ENCODE measurements around the gene RASAL2. TPM values are rescaled to one million over a fixed set of nuclear protein-coding genes. Genes with fewer than 3 reads are reported as not detected.

RASAL2 gene
- total RNA-seq, 1 donor from 2014 or later, result 7.7 TPM

GRCh38 chr1:178284058-178284457 is 190.2 kb downstream of the RASAL2 start:
- TF ChIP-seq, protein P1, sequence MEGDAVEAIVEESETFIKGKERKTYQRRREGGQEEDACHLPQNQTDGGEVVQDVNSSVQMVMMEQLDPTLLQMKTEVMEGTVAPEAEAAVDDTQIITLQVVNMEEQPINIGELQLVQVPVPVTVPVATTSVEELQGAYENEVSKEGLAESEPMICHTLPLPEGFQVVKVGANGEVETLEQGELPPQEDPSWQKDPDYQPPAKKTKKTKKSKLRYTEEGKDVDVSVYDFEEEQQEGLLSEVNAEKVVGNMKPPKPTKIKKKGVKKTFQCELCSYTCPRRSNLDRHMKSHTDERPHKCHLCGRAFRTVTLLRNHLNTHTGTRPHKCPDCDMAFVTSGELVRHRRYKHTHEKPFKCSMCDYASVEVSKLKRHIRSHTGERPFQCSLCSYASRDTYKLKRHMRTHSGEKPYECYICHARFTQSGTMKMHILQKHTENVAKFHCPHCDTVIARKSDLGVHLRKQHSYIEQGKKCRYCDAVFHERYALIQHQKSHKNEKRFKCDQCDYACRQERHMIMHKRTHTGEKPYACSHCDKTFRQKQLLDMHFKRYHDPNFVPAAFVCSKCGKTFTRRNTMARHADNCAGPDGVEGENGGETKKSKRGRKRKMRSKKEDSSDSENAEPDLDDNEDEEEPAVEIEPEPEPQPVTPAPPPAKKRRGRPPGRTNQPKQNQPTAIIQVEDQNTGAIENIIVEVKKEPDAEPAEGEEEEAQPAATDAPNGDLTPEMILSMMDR (conservative IDR thresholded peaks at IDR 0.05; ENCODE audit: low read depth, low read length), result peak; percentile 15
- no peak overlapping the region for H3K4me3 ChIP-seq (ENCODE audit: low read depth, low read length)
- no peak for DNase-seq (ENCODE audit: low read depth)

- DNase-seq (ENCODE audit: low read depth), result no peak
- H3K4me3 ChIP-seq (ENCODE audit: low read depth, low read length), result no peak overlapping the region
- TF ChIP-seq, protein P1 (conservative IDR thresholded peaks at IDR 0.05; ENCODE audit: low read depth, low read length), result no peak
These were observed 197.3 kb downstream of the RASAL2 start for GRCh38 chr1:178291166-178291565.

GRCh38 chr1:178294654-178295053 is 200.8 kb downstream of the RASAL2 start:
- DNase-seq (ENCODE audit: low read depth), result no peak
- H3K4me3 ChIP-seq (ENCODE audit: low read depth, low read length), result no peak overlapping the region
- TF ChIP-seq, protein P1 (conservative IDR thresholded peaks at IDR 0.05; ENCODE audit: low read depth, low read length), result no peak

DNA sequence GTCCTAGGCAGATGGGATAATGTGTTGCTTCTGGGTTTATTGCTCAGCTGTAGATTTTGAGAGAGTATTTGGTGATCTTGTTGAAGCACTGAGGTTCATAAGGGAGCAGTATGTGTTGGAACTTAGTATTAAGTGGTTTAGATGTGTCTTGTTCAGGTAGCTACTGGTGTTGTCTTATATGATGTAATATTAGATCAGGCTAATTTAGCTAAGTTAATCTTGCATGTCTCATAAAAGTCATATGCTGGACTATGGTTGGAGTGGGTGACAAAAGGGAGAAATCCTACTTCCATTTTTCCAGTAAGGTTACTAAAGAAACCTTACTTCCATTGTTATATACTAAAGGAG is 206.4 kb downstream of the RASAL2 start:
- no peak overlapping the region for H3K4me3 ChIP-seq (ENCODE audit: low read depth, low read length)
- DNase-seq (ENCODE audit: low read depth), result no peak
- TF ChIP-seq, protein P1 (conservative IDR thresholded peaks at IDR 0.05; ENCODE audit: low read depth, low read length), result no peak

DNA sequence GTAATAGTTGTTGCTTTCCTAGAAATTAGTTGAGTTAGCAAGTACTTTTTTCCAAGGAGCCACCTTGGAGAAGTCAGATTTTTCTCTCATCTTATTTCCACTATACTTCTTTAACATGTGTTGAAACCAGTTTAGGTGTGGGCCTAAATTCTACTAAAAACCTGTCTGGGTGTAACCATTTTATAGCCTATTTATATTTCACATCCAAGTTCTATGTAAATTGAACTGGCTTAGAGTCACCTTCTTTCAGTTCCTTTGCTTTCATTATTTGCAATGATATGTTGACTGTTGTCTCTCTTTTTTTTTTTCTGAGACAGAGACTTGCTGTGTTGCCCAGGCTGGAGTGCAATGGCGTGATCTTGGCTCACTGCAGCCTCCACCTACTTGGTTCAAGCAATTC is 207.2 kb downstream of the RASAL2 start:
- DNase-seq (ENCODE audit: low read depth), result no peak
- TF ChIP-seq, protein P1 (conservative IDR thresholded peaks at IDR 0.05; ENCODE audit: low read depth, low read length), result no peak
- H3K4me3 ChIP-seq (ENCODE audit: low read depth, low read length), result no peak overlapping the region

- no peak overlapping the region for H3K4me3 ChIP-seq (ENCODE audit: low read depth, low read length)
- TF ChIP-seq, protein P1 (conservative IDR thresholded peaks at IDR 0.05; ENCODE audit: low read depth, low read length), result no peak
- no peak for DNase-seq (ENCODE audit: low read depth)
These were observed 213.4 kb downstream of the RASAL2 start for GRCh38 chr1:178307264-178307663.

DNA sequence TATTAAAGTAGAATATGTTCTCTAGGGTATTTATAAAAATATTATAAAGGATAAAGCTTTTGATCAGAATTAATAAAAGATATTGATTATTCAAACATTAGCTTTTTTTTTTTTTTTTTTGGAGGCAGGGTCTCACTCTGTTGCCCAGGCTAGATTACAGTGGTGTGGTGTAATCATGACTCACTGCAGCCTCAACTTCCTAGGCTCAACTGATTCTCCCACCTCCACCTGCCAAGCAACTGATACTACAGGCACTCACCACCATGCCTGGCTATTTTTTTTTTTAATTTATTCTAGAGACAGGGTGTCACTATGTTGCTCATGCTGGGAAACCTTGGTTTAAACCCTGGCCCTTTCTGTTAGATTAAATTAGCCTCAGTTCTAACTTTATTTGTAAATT is 214.5 kb downstream of the RASAL2 start:
- TF ChIP-seq, protein P1 (conservative IDR thresholded peaks at IDR 0.05; ENCODE audit: low read depth, low read length), result peak; percentile 2
- no peak overlapping the region for H3K4me3 ChIP-seq (ENCODE audit: low read depth, low read length)
- no peak for DNase-seq (ENCODE audit: low read depth)

All from epithelial cell of proximal tubule (primary cell).